Esophagus squamous epithelium (tissue), 4 donors: ENCODE results near the gene NTPCR.

Experiments
- CTCF ChIP-seq, 6 experiments: fragments of 450-650 bp in 4 of 6; fragments of 200-600 bp in 2 of 6; sonication (generic) in 2 of 6; IDR thresholded peaks; one replicate each; pipeline ENCODE4 v1.5.1; 2016 to 2019; ENCODE audit warnings: antibody characterized with exemption in 6 of 6, mild to moderate bottlenecking in 4 of 6, moderate library complexity in 4 of 6
- POLR2A ChIP-seq, 4 donors: fragments of 450-650 bp; IDR thresholded peaks; one replicate each; pipeline ENCODE4 v1.6.1; 2017; ENCODE audit warnings: antibody characterized with exemption in 4 of 4, mild to moderate bottlenecking in 4 of 4, moderate library complexity in 3 of 4

- TF ChIP-seq CTCF (IDR thresholded peaks at IDR 0.05) (no peak), POLR2A (IDR thresholded peaks at IDR 0.05) (no peak)
Observed at GRCh38 chr1:232949636-232950196, 695 bp upstream of the NTPCR start.
